ENCODE results near the gene PTGS1. TPM values are rescaled to one million over a fixed set of nuclear protein-coding genes. Genes with fewer than 3 reads are reported as not detected.

The PTGS1 gene
- total RNA-seq, 1 donor from 2014 or later, result 2.2 TPM

DNA sequence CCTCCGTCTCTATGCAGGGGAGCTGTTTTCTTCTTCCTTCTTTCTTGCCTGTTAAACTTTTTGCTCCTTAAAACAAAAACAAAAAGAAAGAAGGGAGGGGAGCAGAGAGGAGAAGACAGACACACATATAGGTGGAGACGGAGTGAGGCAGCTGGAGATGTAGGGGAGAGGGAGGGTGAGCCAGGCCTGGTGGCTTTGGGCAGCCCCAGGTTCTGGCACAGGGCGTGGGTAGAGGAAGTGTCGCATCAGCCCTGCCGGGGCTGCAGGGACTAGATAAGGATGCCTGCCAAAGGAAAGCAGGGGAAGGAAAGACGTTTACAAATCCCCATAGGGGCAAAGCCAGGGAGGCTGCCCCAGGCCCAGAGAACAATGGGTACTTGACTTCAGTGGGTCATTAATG is 38.7 kb upstream of the PTGS1 start:
- H3K36me3 ChIP-seq, result no peaks in the 10 kb centered on the region
- H3K27ac ChIP-seq, result no peak overlapping the region
- peak overlapping the region; percentile 27 for H3K4me2 ChIP-seq
- no peaks in the 10 kb centered on the region for H3K36me3 Mint-ChIP-seq
- peaks cover 26% of the 10 kb centered on the region for H3K4me1 ChIP-seq
- H3K9me3 ChIP-seq (ENCODE audit: low read depth), result no peaks in the 10 kb centered on the region
- peaks cover 4% of the 10 kb centered on the region for H3K27me3 Mint-ChIP-seq (ENCODE audit: insufficient read depth, low read depth)
- H3K9me3 Mint-ChIP-seq, result no peaks in the 10 kb centered on the region
- H2AFZ ChIP-seq (replicated peaks), result no peak overlapping the region
- peaks cover 5% of the 10 kb centered on the region for H3K27me3 ChIP-seq
- no peak overlapping the region for H3K4me3 Mint-ChIP-seq
- DNase-seq (ENCODE audit: low spot score), result peak; percentile 41
- H4K20me1 ChIP-seq (ENCODE audit: low read depth), result peaks cover 14% of the 10 kb centered on the region
- H3K79me2 ChIP-seq (ENCODE audit: low read depth), result no peaks in the 10 kb centered on the region
- H3K27ac Mint-ChIP-seq, result no peak overlapping the region
- peaks cover 8% of the 10 kb centered on the region for H3F3A ChIP-seq (ENCODE audit: low read depth)
- H3K4me3 ChIP-seq, result no peak overlapping the region
- peaks cover 21% of the 10 kb centered on the region for H3K4me1 Mint-ChIP-seq
- TF ChIP-seq EZH2 (IDR thresholded peaks at IDR 0.05), result no peak
- TF ChIP-seq EZH2phosphoT487 (IDR thresholded peaks at IDR 0.05), result no peak
- TF ChIP-seq, protein P1, sequence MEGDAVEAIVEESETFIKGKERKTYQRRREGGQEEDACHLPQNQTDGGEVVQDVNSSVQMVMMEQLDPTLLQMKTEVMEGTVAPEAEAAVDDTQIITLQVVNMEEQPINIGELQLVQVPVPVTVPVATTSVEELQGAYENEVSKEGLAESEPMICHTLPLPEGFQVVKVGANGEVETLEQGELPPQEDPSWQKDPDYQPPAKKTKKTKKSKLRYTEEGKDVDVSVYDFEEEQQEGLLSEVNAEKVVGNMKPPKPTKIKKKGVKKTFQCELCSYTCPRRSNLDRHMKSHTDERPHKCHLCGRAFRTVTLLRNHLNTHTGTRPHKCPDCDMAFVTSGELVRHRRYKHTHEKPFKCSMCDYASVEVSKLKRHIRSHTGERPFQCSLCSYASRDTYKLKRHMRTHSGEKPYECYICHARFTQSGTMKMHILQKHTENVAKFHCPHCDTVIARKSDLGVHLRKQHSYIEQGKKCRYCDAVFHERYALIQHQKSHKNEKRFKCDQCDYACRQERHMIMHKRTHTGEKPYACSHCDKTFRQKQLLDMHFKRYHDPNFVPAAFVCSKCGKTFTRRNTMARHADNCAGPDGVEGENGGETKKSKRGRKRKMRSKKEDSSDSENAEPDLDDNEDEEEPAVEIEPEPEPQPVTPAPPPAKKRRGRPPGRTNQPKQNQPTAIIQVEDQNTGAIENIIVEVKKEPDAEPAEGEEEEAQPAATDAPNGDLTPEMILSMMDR (IDR thresholded peaks at IDR 0.05), result no peak
- no peak overlapping the region for H3K9ac ChIP-seq

DNA sequence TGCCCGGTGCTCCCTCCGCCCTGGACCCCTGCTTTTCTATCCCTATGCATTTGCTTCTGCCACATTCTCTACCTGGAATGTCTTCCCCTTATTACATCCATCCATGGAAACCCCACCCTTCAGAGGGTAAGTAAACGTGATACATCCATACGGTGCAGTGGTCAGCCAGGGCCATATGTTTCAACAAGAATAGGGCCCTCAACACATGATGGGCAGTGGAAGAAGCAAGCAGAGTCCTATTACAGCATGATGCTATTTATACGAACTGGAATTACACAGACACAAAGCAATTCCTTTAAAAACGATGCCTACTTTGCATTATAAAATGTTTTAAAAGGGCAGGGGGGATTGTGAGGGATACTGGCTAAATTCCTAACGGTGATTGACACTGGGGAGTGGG is 38.2 kb upstream of the PTGS1 start:
- Histone ChIP-seq H3K79me2 (ENCODE audit: low read depth) (no peaks in the 10 kb centered on the region), H3K9me3 (ENCODE audit: low read depth) (no peaks in the 10 kb centered on the region), H2AFZ (replicated peaks) (no peak overlapping the region), H3K4me3 (no peak overlapping the region), H3K27ac (no peak overlapping the region), H3K9ac (no peak overlapping the region), H4K20me1 (ENCODE audit: low read depth) (peaks cover 14% of the 10 kb centered on the region), H3K36me3 (no peaks in the 10 kb centered on the region), H3K27me3 (peaks cover 5% of the 10 kb centered on the region), H3K4me2 (peak overlapping the region; percentile 6), H3F3A (ENCODE audit: low read depth) (peaks cover 8% of the 10 kb centered on the region), H3K4me1 (peaks cover 32% of the 10 kb centered on the region)
- no peaks in the 10 kb centered on the region for H3K9me3 Mint-ChIP-seq
- H3K27ac Mint-ChIP-seq, result no peak overlapping the region
- H3K27me3 Mint-ChIP-seq (ENCODE audit: insufficient read depth, low read depth), result peaks cover 4% of the 10 kb centered on the region
- no peak overlapping the region for H3K4me3 Mint-ChIP-seq
- H3K4me1 Mint-ChIP-seq, result peaks cover 27% of the 10 kb centered on the region
- no peaks in the 10 kb centered on the region for H3K36me3 Mint-ChIP-seq
- no peak for DNase-seq (ENCODE audit: low spot score)
- TF ChIP-seq, protein P1 (IDR thresholded peaks at IDR 0.05), result no peak
- no peak for TF ChIP-seq EZH2phosphoT487 (IDR thresholded peaks at IDR 0.05)
- TF ChIP-seq EZH2 (IDR thresholded peaks at IDR 0.05), result no peak

DNA sequence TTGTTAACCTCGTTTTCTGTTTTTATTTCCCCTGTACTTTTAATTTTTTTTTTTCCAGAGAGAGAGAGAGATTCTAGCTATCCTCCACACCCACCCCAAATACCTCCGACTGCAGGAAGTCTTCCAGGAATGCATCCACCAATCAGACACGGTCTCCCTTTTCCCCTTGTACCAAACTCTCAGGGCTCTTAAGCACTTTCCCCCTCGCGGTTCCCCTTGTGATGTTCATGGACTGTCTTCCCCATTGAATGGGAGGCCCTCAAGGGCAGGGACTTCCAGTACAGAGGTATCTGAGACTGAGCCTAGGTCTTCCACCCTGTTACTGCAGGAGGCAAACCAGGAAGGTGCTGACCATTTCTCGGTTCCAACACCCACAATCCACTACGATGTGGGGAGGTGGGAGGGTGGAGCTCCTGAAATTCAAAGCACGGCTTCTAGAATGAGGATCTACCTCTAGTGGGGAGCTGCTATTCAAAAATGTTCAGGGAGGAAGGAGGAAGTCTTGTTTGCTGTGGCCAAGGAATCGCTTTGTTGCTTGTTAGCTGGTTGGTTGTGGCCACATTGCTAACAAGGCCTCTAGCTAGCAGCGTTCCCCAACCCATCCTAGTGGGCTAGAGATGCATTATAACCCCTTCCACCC is 37.5 kb upstream of the PTGS1 start:
- Mint-ChIP-seq H3K36me3 (no peaks in the 10 kb centered on the region), H3K4me3 (no peak overlapping the region), H3K27me3 (ENCODE audit: insufficient read depth, low read depth) (peaks cover 4% of the 10 kb centered on the region), H3K4me1 (peaks cover 33% of the 10 kb centered on the region), H3K27ac (no peak overlapping the region), H3K9me3 (no peaks in the 10 kb centered on the region)
- Histone ChIP-seq H3K27ac (no peak overlapping the region), H3K79me2 (ENCODE audit: low read depth) (no peaks in the 10 kb centered on the region), H3K27me3 (peaks cover 5% of the 10 kb centered on the region), H2AFZ (replicated peaks) (no peak overlapping the region), H3K9me3 (ENCODE audit: low read depth) (no peaks in the 10 kb centered on the region), H4K20me1 (ENCODE audit: low read depth) (peaks cover 14% of the 10 kb centered on the region), H3K36me3 (no peaks in the 10 kb centered on the region), H3K4me3 (no peak overlapping the region), H3K4me1 (peaks cover 33% of the 10 kb centered on the region), H3K9ac (no peak overlapping the region), H3F3A (ENCODE audit: low read depth) (peaks cover 8% of the 10 kb centered on the region), H3K4me2 (no peak overlapping the region)
- TF ChIP-seq EZH2 (IDR thresholded peaks at IDR 0.05) (no peak), EZH2phosphoT487 (IDR thresholded peaks at IDR 0.05) (no peak)
- TF ChIP-seq, protein P1 (IDR thresholded peaks at IDR 0.05), result no peak
- DNase-seq (ENCODE audit: low spot score), result no peak

Measured in neural progenitor cell (in vitro differentiated cells).